Epithelial cell of proximal tubule (primary cell): Measurements from ENCODE around the gene CCDC182. TPM values are rescaled to one million over a fixed set of nuclear protein-coding genes. Genes with fewer than 3 reads are reported as not detected.
A peak's percentile ranks its signal among the peaks of the same experiment; 100 is the strongest.

Source experiments
- DNase-seq: peaks from one replicate; pipeline ENCODE4 v3.0.0-alpha.2; 2011; ENCODE audit warnings: low read depth
- H3K4me3 ChIP-seq: 2 replicates; pipeline ENCODE4 v1.5.1; 2011; ENCODE audit warnings: low read depth, mild to moderate bottlenecking, low read length
- CTCF ChIP-seq: conservative IDR thresholded peaks from 2 replicates; pipeline ENCODE4 v1.5.1; 2012; ENCODE audit warnings: low read depth, mild to moderate bottlenecking, low read length
- total RNA-seq: library from RNA; depleted of rRNA; stranded (reverse); fragments of >200 nt; gene quantifications from 2 replicates; pipeline ENCODE4 v1.2.3, GENCODE V29; 2015

The CCDC182 gene
- total RNA-seq, 1 donor from 2014 or later, result not detected

GRCh38 chr17:57724729-57725125, 20.4 kb downstream of the CCDC182 start:
- no peak for TF ChIP-seq CTCF
- no peak overlapping the region for H3K4me3 ChIP-seq
- no peak for DNase-seq

- H3K4me3 ChIP-seq, result no peak overlapping the region
- no peak for TF ChIP-seq CTCF
- no peak for DNase-seq
These were observed 20.9 kb downstream of the CCDC182 start for GRCh38 chr17:57724026-57724728.

GRCh38 chr17:57723427-57724025, 21.6 kb downstream of the CCDC182 start:
- H3K4me3 ChIP-seq, result no peak overlapping the region
- TF ChIP-seq CTCF, result no peak
- DNase-seq, result peak; percentile 44

- no peak overlapping the region for H3K4me3 ChIP-seq
- no peak for TF ChIP-seq CTCF
- no peak for DNase-seq
These were observed 22.4 kb downstream of the CCDC182 start for GRCh38 chr17:57722704-57723043.

GRCh38 chr17:57721967-57722703, 23.0 kb downstream of the CCDC182 start:
- DNase-seq, result no peak
- H3K4me3 ChIP-seq, result no peak overlapping the region
- TF ChIP-seq CTCF, result no peak

- no peak for TF ChIP-seq CTCF
- DNase-seq, result no peak
- H3K4me3 ChIP-seq, result no peak overlapping the region
These were observed 24.6 kb downstream of the CCDC182 start for GRCh38 chr17:57720386-57721035.
